CD4-positive, alpha-beta T cell (primary cell): ENCODE data around the gene KCNK4. TPM values are rescaled to one million over a fixed set of nuclear protein-coding genes. Genes with fewer than 3 reads are reported as not detected.

Source experiments
- ATAC-seq: fragments of 200-7000 bp; cut with Tn5 transposase; one replicate; pipeline ENCODE4 v1.10.0; 2022; ENCODE audit warnings: mild to moderate bottlenecking; ENCODE audit not compliant: poor library complexity
- CTCF ChIA-PET: fragments of 350-600 bp; sonication (Branson Sonifier 250); formaldehyde crosslinking; loops from one replicate; lab custom pipeline; 2021; ENCODE audit warnings: antibody characterized with exemption, inconsistent platforms; lab: Charles Lee
- POLR2A ChIA-PET: fragments of 350-600 bp; sonication (Branson Sonifier 250); formaldehyde crosslinking; loops from one replicate; lab custom pipeline; 2021; ENCODE audit warnings: antibody characterized with exemption, inconsistent platforms; lab: Charles Lee
- DNase-seq, 14 experiments: peaks; one replicate each; pipeline ENCODE4 v3.0.0-alpha.2; 2013 to 2020; ENCODE audit warnings: mixed read lengths in 2 of 14
- H3K27ac ChIP-seq, 2 donors: one replicate each; pipeline versions ENCODE4 v1.5.1 to v1.7.0; 2013; ENCODE audit warnings: low read length in 2 of 2, low read depth in 1 of 2, mild to moderate bottlenecking in 1 of 2
- H3K27me3 ChIP-seq, 2 experiments: 1 replicate in 1 of 2; 2 replicates in 1 of 2; pipeline versions ENCODE4 v1.6.1 to v1.7.0; 2013; ENCODE audit warnings: low read length in 2 of 2, control low read depth in 1 of 2, mild to moderate bottlenecking in 1 of 2, moderate library complexity in 1 of 2; ENCODE audit not compliant: insufficient read depth in 2 of 2, control insufficient read depth in 1 of 2
- H3K36me3 ChIP-seq: one replicate; pipeline ENCODE4 v1.6.1; 2013; ENCODE audit warnings: low read length, control low read depth; ENCODE audit not compliant: insufficient read depth
- H3K4me1 ChIP-seq: one replicate; pipeline ENCODE4 v1.6.1; 2013; ENCODE audit warnings: low read length, control low read depth; ENCODE audit not compliant: insufficient read depth
- H3K4me3 ChIP-seq: one replicate; pipeline ENCODE4 v1.5.1; 2013; ENCODE audit warnings: mild to moderate bottlenecking, low read length, moderate library complexity
- H3K9me3 ChIP-seq, 2 experiments: 1 replicate in 1 of 2; 2 replicates in 1 of 2; pipeline versions ENCODE4 v1.6.1 to v1.7.0; 2013; ENCODE audit warnings: low read length in 2 of 2, mild to moderate bottlenecking in 2 of 2, control low read depth in 1 of 2, moderate library complexity in 1 of 2; ENCODE audit not compliant: control insufficient read depth in 1 of 2, insufficient read depth in 1 of 2
- H3K27ac Mint-ChIP-seq: one replicate; pipeline ENCODE4 v1.8.0; 2020; ENCODE audit warnings: mixed read lengths
- H3K27me3 Mint-ChIP-seq: one replicate; pipeline ENCODE4 v1.8.0; 2021; ENCODE audit warnings: mixed read lengths
- H3K36me3 Mint-ChIP-seq: one replicate; pipeline ENCODE4 v1.8.0; 2021; ENCODE audit warnings: low read depth, mixed read lengths
- H3K4me1 Mint-ChIP-seq: one replicate; pipeline ENCODE4 v1.8.0; 2021; ENCODE audit warnings: low read depth, mixed read lengths
- H3K4me3 Mint-ChIP-seq: one replicate; pipeline ENCODE4 v1.8.0; 2020; ENCODE audit warnings: mild to moderate bottlenecking, mixed read lengths
- H3K9me3 Mint-ChIP-seq: one replicate; pipeline ENCODE4 v1.8.0; 2020; ENCODE audit warnings: mixed read lengths
- intact Hi-C, 2 experiments: fragments of 100-400 bp; cut with DNase I in 1 of 2; cut with micrococcal nuclease in 1 of 2; formaldehyde crosslinking; loops; one replicate each; pipeline versions ENCODE4 v1.15.1 to v1.9.0; 2023 to 2025; cut with DNase I, micrococcal nuclease
- total RNA-seq, 174 experiments: library from RNA in 2 of 174; stranded (reverse) in 2 of 174; gene quantifications; one replicate each; pipeline ENCODE4 v1.2.3 and lab custom pipeline; 2021 to 2026
- TF ChIP-seq, protein P1 (sequence below): fragments of 200-600 bp; IDR thresholded peaks from one replicate; pipeline ENCODE4 v1.8.0; 2022; ENCODE audit warnings: antibody characterized with exemption, mild to moderate bottlenecking

The KCNK4 gene
- total RNA-seq, 2 experiments from 2014 or later = 0.14 TPM; not detected in 1

DNA sequence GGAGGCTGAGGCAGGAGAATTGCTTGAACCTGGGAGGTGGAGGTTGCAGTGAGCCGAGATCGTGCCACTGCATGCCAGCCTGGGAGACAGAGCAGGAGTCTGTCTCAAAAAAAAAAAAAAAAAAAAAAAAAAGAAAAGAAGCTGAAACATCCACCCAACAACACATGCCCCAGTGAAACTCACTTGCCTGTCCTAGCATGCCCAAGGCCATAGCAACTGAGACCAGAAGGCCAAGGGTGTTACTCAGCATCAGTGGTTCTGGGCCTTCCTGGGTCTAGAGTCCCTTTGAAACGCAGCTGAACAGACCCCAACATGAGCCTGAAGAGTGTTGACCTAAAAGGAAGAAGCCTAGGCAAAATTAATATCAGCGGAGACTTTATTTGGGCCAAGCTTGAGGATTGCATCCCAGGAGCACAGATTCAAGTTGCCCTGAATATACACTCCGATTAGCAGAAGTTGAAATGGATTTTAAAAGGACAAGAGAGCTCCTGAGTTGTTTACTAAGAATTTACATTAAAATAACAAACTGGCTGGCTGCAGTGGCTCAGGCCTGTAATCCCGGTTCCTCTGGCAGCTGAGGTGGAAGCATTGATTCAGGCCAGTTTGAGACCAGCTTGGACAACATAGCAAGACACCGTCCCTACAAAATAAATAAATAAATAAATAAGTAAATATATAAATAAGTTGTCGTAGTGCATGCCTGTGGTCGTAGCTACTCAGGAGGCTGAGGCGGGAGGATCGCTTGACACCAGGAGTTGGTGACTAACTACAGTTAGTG is 33.8 kb downstream of the KCNK4 start:
- Histone ChIP-seq H3K27me3 (no peaks in the 10 kb centered on the region), H3K27ac (no peak overlapping the region), H3K9me3 (no peaks in the 10 kb centered on the region), H3K4me1 (no peaks in the 10 kb centered on the region), H3K36me3 (peaks cover 15% of the 10 kb centered on the region), H3K4me3 (no peak overlapping the region)
- DNase-seq (no peak), ATAC-seq (no peak)
- TF ChIP-seq, protein P1, sequence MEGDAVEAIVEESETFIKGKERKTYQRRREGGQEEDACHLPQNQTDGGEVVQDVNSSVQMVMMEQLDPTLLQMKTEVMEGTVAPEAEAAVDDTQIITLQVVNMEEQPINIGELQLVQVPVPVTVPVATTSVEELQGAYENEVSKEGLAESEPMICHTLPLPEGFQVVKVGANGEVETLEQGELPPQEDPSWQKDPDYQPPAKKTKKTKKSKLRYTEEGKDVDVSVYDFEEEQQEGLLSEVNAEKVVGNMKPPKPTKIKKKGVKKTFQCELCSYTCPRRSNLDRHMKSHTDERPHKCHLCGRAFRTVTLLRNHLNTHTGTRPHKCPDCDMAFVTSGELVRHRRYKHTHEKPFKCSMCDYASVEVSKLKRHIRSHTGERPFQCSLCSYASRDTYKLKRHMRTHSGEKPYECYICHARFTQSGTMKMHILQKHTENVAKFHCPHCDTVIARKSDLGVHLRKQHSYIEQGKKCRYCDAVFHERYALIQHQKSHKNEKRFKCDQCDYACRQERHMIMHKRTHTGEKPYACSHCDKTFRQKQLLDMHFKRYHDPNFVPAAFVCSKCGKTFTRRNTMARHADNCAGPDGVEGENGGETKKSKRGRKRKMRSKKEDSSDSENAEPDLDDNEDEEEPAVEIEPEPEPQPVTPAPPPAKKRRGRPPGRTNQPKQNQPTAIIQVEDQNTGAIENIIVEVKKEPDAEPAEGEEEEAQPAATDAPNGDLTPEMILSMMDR = no peak
- CTCF ChIA-PET = no interaction called here
- POLR2A ChIA-PET = no interaction called here
- Mint-ChIP-seq H3K27ac (no peak overlapping the region), H3K4me1 (peaks cover 11% of the 10 kb centered on the region), H3K36me3 (peaks cover 18% of the 10 kb centered on the region), H3K4me3 (no peak overlapping the region), H3K27me3 (no peaks in the 10 kb centered on the region), H3K9me3 (no peaks in the 10 kb centered on the region)
- intact Hi-C loops = no loop called here

DNA sequence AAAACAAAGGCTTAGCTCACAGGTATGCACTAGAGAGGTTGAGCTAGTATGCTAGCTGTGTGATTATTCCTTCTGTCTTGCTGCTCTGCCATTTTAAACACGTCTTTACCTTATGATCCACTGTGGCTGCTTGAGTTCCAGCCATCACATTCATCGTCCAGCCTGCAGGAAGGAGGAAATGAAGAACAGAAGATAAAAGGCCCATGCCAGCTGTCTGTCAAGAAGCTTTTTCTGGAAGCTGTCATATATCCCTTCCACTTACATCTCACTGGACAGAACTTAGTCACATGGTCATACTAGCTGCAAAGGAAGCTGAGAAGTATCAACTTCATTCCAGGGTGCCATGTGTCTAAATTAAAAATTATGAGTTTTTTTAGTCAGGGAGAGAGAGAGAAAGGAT is 36.3 kb downstream of the KCNK4 start:
- CTCF ChIA-PET = no interaction called here

DNA sequence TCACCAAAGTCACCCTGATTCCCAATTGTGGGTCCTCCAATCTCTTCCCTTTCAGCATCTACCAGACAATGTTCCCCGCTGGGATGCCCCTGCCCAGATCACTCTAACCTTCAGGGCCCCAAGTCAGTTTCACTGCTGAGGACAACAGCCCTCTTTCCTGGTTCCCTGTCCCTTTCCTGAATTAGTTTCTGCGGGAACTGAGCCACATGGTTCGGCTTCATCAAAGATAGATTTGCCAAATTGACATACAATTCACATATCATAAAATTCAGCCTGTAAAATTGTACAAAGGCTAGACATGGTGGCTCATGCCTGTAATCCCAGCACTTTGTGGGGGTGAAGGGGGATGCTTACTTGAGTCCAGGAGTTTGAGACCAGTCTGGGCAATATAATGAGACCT is 36.9 kb downstream of the KCNK4 start:
- intact Hi-C loops = no loop called here

More for the DNA sequence above, 36.3 kb downstream of the KCNK4 start:
- POLR2A ChIA-PET = interaction anchor here (0.8 kb wide), 1 partner anchor 10 kb away, joined by 4 read pairs; the partner anchor contains the start of genes PRDX5 and TRMT112
- H3K36me3 Mint-ChIP-seq = no peaks in the 10 kb centered on the region
- no peak overlapping the region for H3K4me3 Mint-ChIP-seq
- Histone ChIP-seq H3K36me3 (peaks cover 3% of the 10 kb centered on the region), H3K27ac (no peak overlapping the region), H3K9me3 (no peaks in the 10 kb centered on the region), H3K4me3 (no peak overlapping the region), H3K27me3 (no peaks in the 10 kb centered on the region), H3K4me1 (peaks cover 10% of the 10 kb centered on the region)
- no peak for ATAC-seq
- DNase-seq = no peak
- no peaks in the 10 kb centered on the region for H3K27me3 Mint-ChIP-seq
- TF ChIP-seq, protein P1 = no peak
- intact Hi-C loops = no loop called here
- H3K9me3 Mint-ChIP-seq = no peaks in the 10 kb centered on the region
- H3K27ac Mint-ChIP-seq = no peak overlapping the region
- H3K4me1 Mint-ChIP-seq = peaks cover 9% of the 10 kb centered on the region

More for the DNA sequence above, 36.9 kb downstream of the KCNK4 start:
- Mint-ChIP-seq H3K36me3 (no peaks in the 10 kb centered on the region), H3K27me3 (no peaks in the 10 kb centered on the region), H3K9me3 (no peaks in the 10 kb centered on the region), H3K27ac (no peak overlapping the region), H3K4me3 (no peak overlapping the region), H3K4me1 (peaks cover 9% of the 10 kb centered on the region)
- DNase-seq (no peak), ATAC-seq (no peak)
- H3K9me3 ChIP-seq = no peaks in the 10 kb centered on the region
- ChIA-PET CTCF (no interaction called here), POLR2A (interaction anchor here (0.8 kb wide), 1 partner anchor 10 kb away, joined by 4 read pairs; the partner anchor contains the start of genes PRDX5 and TRMT112)
- H3K4me1 ChIP-seq = peaks cover 10% of the 10 kb centered on the region
- H3K4me3 ChIP-seq = no peak overlapping the region
- TF ChIP-seq, protein P1 = no peak
- no peak overlapping the region for H3K27ac ChIP-seq
- H3K27me3 ChIP-seq = no peaks in the 10 kb centered on the region
- no peaks in the 10 kb centered on the region for H3K36me3 ChIP-seq
